ENCODE data around the gene CCL27. TPM values are rescaled to one million over a fixed set of nuclear protein-coding genes. Genes with fewer than 3 reads are reported as not detected.

CCL27 gene
- total RNA-seq, 1 donor from 2014 or later, result 1.1 TPM

DNA sequence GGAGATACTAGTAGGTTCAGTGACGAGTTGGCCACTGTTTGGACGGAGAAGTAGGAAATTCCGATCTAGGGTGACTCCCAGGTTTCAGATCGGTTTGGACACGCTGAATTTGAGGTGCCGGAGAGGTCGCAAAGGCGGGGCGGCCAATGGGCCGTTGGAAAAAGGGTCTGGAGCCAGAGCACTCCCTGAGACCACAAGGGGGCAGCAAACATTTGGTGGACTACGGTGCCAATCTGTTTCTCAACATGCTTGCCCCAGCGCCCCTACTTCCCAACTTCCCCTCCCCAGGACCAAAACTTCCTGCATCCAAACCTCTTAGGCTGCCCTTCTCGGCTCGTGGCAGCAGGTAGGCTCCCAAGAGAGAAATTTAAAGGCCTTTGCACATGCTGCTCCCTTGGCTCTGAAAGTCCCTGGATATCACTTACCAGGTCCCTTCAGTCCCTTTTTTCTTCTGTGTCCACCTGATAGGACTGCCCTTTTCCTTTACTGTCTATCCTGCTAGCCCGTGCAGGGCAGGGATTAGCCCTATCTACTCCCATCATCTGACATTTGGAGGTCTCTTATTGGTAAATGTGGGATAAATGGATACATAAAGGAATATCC lies 49.6 kb downstream of the CCL27 start:
- H3K36me3 Mint-ChIP-seq, result peaks cover 11% of the 10 kb centered on the region
- DNase-seq (ENCODE audit: extremely low spot score, unreplicated experiment), result peak; percentile 80
- H3K27ac Mint-ChIP-seq, result peak overlapping the region; percentile 85
- H3K4me3 Mint-ChIP-seq, result peak overlapping the region; percentile 93
- H3K27me3 Mint-ChIP-seq, result no peaks in the 10 kb centered on the region
- peaks cover 23% of the 10 kb centered on the region for H3K4me1 Mint-ChIP-seq (ENCODE audit: unreplicated experiment)
- TF ChIP-seq, protein P1, sequence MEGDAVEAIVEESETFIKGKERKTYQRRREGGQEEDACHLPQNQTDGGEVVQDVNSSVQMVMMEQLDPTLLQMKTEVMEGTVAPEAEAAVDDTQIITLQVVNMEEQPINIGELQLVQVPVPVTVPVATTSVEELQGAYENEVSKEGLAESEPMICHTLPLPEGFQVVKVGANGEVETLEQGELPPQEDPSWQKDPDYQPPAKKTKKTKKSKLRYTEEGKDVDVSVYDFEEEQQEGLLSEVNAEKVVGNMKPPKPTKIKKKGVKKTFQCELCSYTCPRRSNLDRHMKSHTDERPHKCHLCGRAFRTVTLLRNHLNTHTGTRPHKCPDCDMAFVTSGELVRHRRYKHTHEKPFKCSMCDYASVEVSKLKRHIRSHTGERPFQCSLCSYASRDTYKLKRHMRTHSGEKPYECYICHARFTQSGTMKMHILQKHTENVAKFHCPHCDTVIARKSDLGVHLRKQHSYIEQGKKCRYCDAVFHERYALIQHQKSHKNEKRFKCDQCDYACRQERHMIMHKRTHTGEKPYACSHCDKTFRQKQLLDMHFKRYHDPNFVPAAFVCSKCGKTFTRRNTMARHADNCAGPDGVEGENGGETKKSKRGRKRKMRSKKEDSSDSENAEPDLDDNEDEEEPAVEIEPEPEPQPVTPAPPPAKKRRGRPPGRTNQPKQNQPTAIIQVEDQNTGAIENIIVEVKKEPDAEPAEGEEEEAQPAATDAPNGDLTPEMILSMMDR (conservative IDR thresholded peaks at IDR 0.05), result peak; percentile 93
- H3K9me3 Mint-ChIP-seq, result no peaks in the 10 kb centered on the region

Other genes with a start within 250 kb of the CCL27 start
- 13.4 and 22.4 TPM in 2 replicates for gene FAM219A, start 204.1 kb downstream of the CCL27 start, total RNA-seq (ENCODE audit: low replicate concordance)
- 0.69 and 4.4 TPM in 2 replicates for gene DNAI1, start 203.9 kb downstream of the CCL27 start, total RNA-seq (ENCODE audit: low replicate concordance)
- gene ENHO, start 139.7 kb downstream of the CCL27 start, total RNA-seq (ENCODE audit: low replicate concordance), result 0.95 and 5.5 TPM in 2 replicates
- gene CNTFR, start 72.9 kb downstream of the CCL27 start, total RNA-seq (ENCODE audit: low replicate concordance), result 3.5 and 24.2 TPM in 2 replicates
- gene RPP25L, start 50.6 kb downstream of the CCL27 start, total RNA-seq (ENCODE audit: low replicate concordance), result 30.2 and 31.8 TPM in 2 replicates
- 81.6 and 93.4 TPM in 2 replicates for gene DCTN3, start 42.2 kb downstream of the CCL27 start, total RNA-seq (ENCODE audit: low replicate concordance)
- gene ARID3C, start 33.6 kb downstream of the CCL27 start, total RNA-seq (ENCODE audit: low replicate concordance), result 0.26 TPM in 1 of 2 replicates, not detected in the other
- 59.0 and 79.7 TPM in 2 replicates for gene SIGMAR1, start 24.9 kb downstream of the CCL27 start, total RNA-seq (ENCODE audit: low replicate concordance)
- gene GALT, start 16.0 kb downstream of the CCL27 start, total RNA-seq (ENCODE audit: low replicate concordance), result 48.8 and 70.5 TPM in 2 replicates
- gene IL11RA, start 10.5 kb downstream of the CCL27 start, total RNA-seq (ENCODE audit: low replicate concordance), result 10.8 and 53.8 TPM in 2 replicates
- not detected in 2 replicates for gene CCL19, start 28.6 kb upstream of the CCL27 start, total RNA-seq (ENCODE audit: low replicate concordance)
- not detected in 2 replicates for gene CCL21, start 47.5 kb upstream of the CCL27 start, total RNA-seq (ENCODE audit: low replicate concordance)

Measured in type B pancreatic cell (in vitro differentiated cells).